Inferior parietal cortex (tissue), 1 donor: Measurements from ENCODE around the gene PELI2.

ENCODE experiments used
- DNase-seq: peaks from one replicate; pipeline ENCODE4 v3.0.0-alpha.2; 2016; ENCODE audit errors: extremely low spot score

Gene PELI2

GRCh38 chr14:56244138-56244789 lies 126.1 kb downstream of the PELI2 start:
- no peak for DNase-seq

- peak; percentile 28 for DNase-seq
Observed at GRCh38 chr14:56247495-56248200, 129.4 kb downstream of the PELI2 start.

- DNase-seq = no peak
Observed at GRCh38 chr14:56248442-56248841, 130.2 kb downstream of the PELI2 start.

- no peak for DNase-seq
Observed at GRCh38 chr14:56261046-56261445, 142.8 kb downstream of the PELI2 start.

DNA sequence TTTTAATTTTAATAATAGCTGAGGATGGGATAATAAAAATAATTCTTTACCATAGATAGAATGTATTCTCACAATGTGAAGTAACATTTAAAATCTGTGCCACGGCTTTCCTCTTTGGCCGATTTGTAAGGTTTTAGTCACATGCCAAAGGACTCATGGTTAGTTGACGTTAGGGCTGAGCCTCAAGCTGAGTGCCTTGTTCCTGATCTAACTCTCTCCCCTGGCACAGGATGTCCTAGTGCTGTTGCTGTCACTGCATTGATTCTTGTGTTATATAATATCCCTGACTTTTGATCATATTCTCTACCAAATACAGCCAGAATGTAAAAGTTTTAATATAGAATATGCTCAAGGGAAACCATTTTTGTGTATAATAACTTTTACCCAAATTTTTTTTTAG lies 144.3 kb downstream of the PELI2 start:
- DNase-seq = no peak

DNA sequence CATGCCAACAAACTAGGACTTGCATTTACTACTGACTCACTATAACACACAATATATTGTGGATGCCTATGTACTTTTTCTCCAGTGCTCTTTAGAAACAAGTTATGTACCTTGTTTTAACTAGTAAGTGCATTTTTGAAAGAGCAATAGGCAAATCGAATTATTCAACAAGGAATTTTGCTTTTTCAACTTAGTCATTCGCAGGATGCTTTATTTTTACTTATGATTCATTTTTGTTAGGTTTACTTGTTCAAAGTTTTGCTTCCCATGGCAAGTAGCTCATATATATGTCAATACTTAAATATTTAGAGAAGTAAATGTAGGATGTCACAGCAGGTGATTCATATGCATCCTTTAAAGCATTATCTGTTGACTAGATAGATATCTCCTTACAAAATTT lies 149.8 kb downstream of the PELI2 start:
- DNase-seq = no peak

DNA sequence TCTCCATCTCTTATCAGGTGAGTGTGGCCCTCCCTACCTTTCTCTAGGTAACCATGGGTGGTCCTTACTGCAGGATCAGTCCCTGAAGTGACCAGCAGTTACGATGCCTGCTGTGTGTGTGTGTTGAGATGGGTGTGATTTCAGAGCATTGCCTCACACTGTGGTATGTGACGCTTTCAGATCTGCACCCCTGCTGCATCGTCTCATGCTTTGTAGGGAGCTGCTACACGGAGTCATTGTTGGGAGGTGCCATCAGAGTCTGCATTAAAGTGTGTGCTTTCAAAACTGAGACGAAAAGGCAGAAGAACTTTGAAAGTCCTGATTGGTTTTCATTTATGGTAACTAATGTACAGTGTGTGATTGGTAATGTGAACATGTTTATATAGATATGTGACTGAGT lies 150.5 kb downstream of the PELI2 start:
- no peak for DNase-seq

GRCh38 chr14:56270921-56271320 lies 152.7 kb downstream of the PELI2 start:
- no peak for DNase-seq

DNA sequence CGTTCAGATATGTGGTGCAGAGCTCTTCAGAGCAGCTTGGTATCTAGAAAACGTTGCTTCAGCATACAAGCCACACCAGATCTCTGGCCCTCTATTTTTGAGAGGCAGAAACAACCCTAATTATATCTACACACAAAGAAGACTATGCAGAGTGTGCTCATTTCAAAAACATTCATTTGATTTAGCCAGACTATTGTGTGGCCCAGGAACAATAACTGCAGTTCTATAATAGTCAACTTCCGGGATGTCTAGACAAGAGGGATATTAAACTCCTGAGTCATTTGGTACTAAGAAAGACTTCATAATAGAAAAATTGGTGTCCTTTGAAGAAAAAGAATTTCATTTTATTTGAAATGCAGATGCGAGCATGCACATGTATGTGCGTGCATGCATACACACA lies 153.8 kb downstream of the PELI2 start:
- no peak for DNase-seq

- DNase-seq = no peak
Observed at GRCh38 chr14:56273155-56273554, 154.9 kb downstream of the PELI2 start.

- no peak for DNase-seq
Observed at GRCh38 chr14:56273951-56274350, 155.7 kb downstream of the PELI2 start.

GRCh38 chr14:56274556-56274955 lies 156.3 kb downstream of the PELI2 start:
- DNase-seq = no peak

DNA sequence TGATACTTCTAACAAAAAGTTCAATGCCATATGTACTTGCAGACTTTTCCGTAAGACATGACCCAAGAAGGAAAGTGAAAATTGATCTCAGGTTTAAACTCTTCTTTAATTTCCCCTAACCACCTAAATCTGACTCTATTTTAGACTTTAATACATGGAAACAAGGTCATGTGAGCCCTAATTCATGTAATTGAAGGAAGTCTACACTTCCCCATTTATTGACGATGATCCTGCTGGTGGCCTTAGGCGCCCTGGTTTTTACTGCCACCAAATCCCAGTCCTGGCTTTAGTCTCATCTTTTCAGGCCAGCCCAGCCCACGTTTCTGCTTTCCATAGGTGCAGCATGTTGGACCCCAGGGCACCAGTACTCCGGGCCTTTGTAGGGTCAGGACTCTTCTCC lies 157.9 kb downstream of the PELI2 start:
- no peak for DNase-seq

DNA sequence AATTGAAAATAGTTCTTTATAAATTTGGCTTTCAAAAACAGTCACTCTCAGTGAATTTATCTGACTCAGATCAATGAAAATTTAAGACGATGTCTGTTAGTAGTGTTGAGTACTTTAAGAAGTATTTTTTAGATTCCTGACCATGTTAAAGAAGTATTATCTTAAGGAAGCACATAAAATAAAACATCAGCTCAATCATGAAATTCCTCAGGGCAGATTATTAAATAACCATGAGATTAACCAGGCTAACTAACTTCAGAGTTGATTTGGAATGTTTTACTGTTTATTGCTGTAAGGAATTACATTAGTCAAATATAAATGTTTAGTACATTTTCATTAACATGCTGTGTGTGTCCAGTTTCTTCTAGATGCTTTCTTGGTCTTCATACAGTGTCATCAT lies 160.2 kb downstream of the PELI2 start:
- no peak for DNase-seq

GRCh38 chr14:56280843-56281242 lies 162.6 kb downstream of the PELI2 start:
- no peak for DNase-seq

DNA sequence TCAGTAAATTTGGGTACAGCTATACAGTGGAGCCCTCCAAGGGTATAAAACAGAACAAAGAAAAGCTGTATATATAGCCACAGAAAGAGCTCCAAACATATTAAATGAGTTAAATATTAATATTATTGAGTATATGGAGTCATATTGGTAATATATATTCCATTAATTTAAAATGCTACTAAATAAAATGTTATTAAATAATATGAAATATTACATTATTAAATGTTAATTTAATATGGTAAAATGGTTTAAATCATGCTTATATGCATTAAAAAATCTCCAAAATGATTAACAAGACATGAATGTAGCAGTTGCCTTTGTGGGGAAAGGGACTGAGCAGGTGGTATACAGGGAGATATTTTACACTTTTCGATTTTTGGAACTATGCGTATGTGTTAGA lies 164.0 kb downstream of the PELI2 start:
- DNase-seq = no peak

DNA sequence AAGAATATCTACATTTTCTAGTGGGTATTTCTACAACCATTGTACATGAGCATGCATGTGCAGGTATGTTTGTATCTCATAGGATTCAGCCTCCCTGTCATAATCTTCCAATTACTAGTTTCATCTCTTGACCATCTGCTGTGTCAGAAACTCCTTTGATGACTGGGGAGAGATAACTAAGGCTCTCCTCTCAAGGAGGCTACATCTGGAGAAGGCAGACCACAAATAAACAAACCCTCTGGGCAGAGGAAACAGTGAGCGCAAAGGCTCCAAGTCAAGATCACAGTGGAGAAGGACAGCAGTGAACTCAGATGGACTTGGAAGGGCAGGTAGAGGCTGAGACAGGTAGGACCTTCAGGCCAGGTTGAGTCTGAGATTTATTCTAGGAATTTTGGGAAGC lies 166.4 kb downstream of the PELI2 start:
- DNase-seq = no peak

- DNase-seq = no peak
Observed at GRCh38 chr14:56289155-56289554, 170.9 kb downstream of the PELI2 start.

GRCh38 chr14:56290195-56290594 lies 172.0 kb downstream of the PELI2 start:
- DNase-seq = no peak

- DNase-seq = no peak
Observed at GRCh38 chr14:56292970-56293369, 174.8 kb downstream of the PELI2 start.

GRCh38 chr14:56293506-56293905 lies 175.3 kb downstream of the PELI2 start:
- DNase-seq = no peak

DNA sequence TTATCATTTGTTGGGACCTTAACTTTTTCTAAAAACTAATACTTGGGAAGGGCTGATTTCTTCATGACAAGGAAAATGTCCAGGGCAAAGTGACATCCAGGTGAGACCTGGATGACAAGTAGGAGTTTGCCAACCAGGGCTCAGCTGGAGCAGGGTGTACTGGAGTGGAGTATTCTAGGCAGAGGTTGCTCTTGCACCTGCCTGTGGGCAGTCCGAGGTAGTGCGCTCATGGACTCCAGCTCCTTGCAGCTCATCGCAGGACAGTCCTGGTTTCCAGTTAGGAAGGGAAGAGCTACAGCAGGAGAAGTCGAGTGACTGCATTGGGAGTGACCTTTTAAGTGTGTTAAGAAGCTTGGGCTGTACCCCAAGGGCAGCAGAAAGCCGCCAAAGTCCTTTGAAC lies 175.9 kb downstream of the PELI2 start:
- DNase-seq = no peak

DNA sequence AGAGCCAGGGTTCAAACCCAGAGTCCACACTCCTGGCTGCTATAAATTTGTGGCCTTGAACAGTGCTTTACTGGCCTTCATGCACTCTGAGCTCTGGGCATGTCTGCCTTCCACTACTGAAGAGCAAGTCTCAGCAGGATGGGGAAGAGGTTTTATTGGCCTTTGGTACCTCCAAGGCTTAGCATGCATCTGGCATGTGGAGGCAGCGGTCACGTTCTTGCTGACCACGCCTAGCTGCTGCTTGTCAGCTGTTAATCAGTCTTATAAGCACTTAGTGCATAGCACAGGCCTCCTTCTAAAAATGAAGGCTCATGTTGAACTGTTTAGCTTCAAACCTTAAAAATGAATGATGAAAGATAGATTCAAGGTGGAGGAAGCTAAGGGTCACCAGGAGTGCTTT lies 177.5 kb downstream of the PELI2 start:
- DNase-seq = no peak

- no peak for DNase-seq
Observed at GRCh38 chr14:56297449-56297848, 179.2 kb downstream of the PELI2 start.
